Measurements from ENCODE around the gene ZNF385A. TPM values are rescaled to one million over a fixed set of nuclear protein-coding genes. Genes with fewer than 3 reads are reported as not detected.

ZNF385A gene
- total and polyA plus RNA-seq, 2 experiments from 2014 or later = 13.4 to 20.0 TPM

DNA sequence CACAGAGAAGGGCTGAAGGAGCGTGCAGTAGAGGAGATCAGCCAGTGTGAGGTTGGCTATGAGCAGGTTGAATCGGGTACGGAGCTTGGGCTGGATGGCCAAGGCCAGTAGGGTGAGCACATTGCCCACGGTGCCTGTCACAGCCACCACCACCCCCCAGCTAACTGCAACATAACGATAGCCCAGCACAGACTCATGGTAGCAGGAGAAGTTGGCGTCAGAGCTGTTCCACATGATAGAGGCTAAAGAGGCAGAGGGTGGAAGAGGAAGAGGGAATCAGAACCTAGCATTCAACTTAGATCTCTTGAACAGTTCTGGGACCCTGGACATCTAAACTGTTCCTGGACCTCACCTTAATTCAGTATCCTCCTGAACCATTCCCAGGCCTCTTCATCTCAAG lies 20.9 kb downstream of the ZNF385A start:
- Histone ChIP-seq H3K4me1 (ENCODE audit: low read depth) (peaks cover 14% of the 10 kb centered on the region), H3K9me3 (ENCODE audit: low read depth) (no peaks in the 10 kb centered on the region), H3K4me3 (no peak overlapping the region), H3K36me3 (no peaks in the 10 kb centered on the region), H3K27ac (no peak overlapping the region), H3K27me3 (no peaks in the 10 kb centered on the region)
- no peak for TF ChIP-seq CTCF (IDR thresholded peaks at IDR 0.05; ENCODE audit: low read depth, low read length)
- DNase-seq (ENCODE audit: low read depth in 1 of 2, low spot score in 1 of 2) = no peak

DNA sequence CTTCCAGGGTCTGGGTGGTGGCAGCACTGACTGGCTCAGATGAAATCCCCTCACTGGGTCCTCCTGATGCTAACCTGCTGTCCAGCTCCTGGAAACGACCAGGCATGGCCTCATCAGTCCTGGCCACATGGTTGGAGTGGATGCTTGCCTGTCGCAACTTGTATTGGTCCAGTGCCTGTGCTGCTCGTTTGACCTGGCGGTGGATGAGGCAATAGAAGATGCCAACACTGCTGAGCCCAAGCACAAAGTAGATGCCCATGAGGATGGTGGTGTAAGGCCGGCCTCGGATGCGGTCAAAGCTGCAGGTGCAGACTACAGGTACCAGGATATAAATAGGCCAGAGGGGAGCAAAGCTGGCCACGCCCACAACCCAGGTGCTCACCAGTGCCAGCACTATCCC lies 21.5 kb downstream of the ZNF385A start:
- no peak for DNase-seq (ENCODE audit: low read depth in 1 of 2, low spot score in 1 of 2)
- no peaks in the 10 kb centered on the region for H3K27me3 ChIP-seq
- no peak for TF ChIP-seq CTCF (IDR thresholded peaks at IDR 0.05; ENCODE audit: low read depth, low read length)
- no peaks in the 10 kb centered on the region for H3K9me3 ChIP-seq (ENCODE audit: low read depth)
- H3K27ac ChIP-seq = no peak overlapping the region
- no peak overlapping the region for H3K4me3 ChIP-seq
- H3K36me3 ChIP-seq = no peaks in the 10 kb centered on the region
- peaks cover 20% of the 10 kb centered on the region for H3K4me1 ChIP-seq (ENCODE audit: low read depth)

- no peaks in the 10 kb centered on the region for H3K9me3 ChIP-seq (ENCODE audit: low read depth)
These were observed 23.6 kb downstream of the ZNF385A start for GRCh38 chr12:54360717-54361456.

DNA sequence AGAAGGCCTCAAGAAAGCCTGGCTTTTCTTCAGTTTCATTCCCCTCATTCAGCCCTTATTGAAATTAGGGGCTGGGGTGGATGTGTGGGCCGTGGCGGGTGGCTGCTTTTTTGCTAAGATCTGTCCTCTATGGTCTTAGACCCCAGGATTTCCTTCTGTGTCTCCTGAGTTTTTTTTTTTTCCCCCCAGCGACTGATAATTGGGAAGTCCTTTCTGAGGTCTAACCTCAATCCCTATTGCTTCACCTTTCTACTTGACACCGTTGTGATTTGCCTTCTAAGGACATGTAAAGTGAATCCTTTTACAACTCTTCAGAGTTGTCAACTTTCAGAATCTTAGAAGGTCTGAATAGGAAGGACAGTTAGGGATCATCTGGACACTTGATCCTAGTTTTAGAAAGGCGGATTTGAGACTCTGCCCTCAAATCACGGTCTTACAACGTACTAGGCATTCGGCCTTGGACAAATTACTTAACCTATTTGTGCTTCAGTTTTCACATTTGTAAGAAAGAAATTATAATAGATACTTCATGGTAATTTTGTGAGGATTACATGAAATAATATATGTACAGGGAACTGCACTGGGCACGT lies 24.7 kb downstream of the ZNF385A start:
- Histone ChIP-seq H3K4me3 (peak overlapping the region; percentile 24), H3K36me3 (no peaks in the 10 kb centered on the region), H3K9me3 (ENCODE audit: low read depth) (no peaks in the 10 kb centered on the region), H3K4me1 (ENCODE audit: low read depth) (peaks cover 47% of the 10 kb centered on the region), H3K27me3 (no peaks in the 10 kb centered on the region), H3K27ac (peak overlapping the region; percentile 81)
- TF ChIP-seq CTCF (IDR thresholded peaks at IDR 0.05; ENCODE audit: low read depth, low read length) = no peak
- no peak for DNase-seq (ENCODE audit: low read depth in 1 of 2, low spot score in 1 of 2)

More at GRCh38 chr12:54360717-54361456, 23.6 kb downstream of the ZNF385A start:
- peak; percentile 81 for TF ChIP-seq CTCF (IDR thresholded peaks at IDR 0.05; ENCODE audit: low read depth, low read length)
- no peaks in the 10 kb centered on the region for H3K27me3 ChIP-seq
- DNase-seq (ENCODE audit: low read depth in 1 of 2, low spot score in 1 of 2) = peak; percentile 86 to 92
- H3K4me1 ChIP-seq (ENCODE audit: low read depth) = peaks cover 36% of the 10 kb centered on the region
- peak overlapping the region; percentile 81 for H3K27ac ChIP-seq
- H3K4me3 ChIP-seq = no peak overlapping the region
- no peaks in the 10 kb centered on the region for H3K36me3 ChIP-seq

GRCh38 chr12:54358945-54359761 lies 25.4 kb downstream of the ZNF385A start:
- no peak for TF ChIP-seq CTCF (IDR thresholded peaks at IDR 0.05; ENCODE audit: low read depth, low read length)

More at GRCh38 chr12:54358945-54359761, 25.4 kb downstream of the ZNF385A start:
- peaks cover 47% of the 10 kb centered on the region for H3K4me1 ChIP-seq (ENCODE audit: low read depth)
- peak overlapping the region; percentile 81 for H3K27ac ChIP-seq
- H3K36me3 ChIP-seq = no peaks in the 10 kb centered on the region
- peak overlapping the region; percentile 46 for H3K4me3 ChIP-seq
- no peaks in the 10 kb centered on the region for H3K9me3 ChIP-seq (ENCODE audit: low read depth)
- no peaks in the 10 kb centered on the region for H3K27me3 ChIP-seq
- peak; percentile 99 to 100 for DNase-seq (ENCODE audit: low read depth in 1 of 2, low spot score in 1 of 2)

All from cardiac muscle cell (in vitro differentiated cells and primary cell).